Activated effector memory CD4-positive, alpha-beta T cell treated with Interleukin-2 at 50 U/mL for 16 hours (primary cell): ENCODE data around the gene ELMOD3.
"Not testable (repeated sequence)": the region's sequence is repeated elsewhere in the genome, so short reads cannot be mapped to it uniquely, and the experiment has no call there.

Source experiments
- DNase-seq: peaks from one replicate; pipeline ENCODE4 v3.0.0-alpha.2; 2020

Gene ELMOD3

DNA sequence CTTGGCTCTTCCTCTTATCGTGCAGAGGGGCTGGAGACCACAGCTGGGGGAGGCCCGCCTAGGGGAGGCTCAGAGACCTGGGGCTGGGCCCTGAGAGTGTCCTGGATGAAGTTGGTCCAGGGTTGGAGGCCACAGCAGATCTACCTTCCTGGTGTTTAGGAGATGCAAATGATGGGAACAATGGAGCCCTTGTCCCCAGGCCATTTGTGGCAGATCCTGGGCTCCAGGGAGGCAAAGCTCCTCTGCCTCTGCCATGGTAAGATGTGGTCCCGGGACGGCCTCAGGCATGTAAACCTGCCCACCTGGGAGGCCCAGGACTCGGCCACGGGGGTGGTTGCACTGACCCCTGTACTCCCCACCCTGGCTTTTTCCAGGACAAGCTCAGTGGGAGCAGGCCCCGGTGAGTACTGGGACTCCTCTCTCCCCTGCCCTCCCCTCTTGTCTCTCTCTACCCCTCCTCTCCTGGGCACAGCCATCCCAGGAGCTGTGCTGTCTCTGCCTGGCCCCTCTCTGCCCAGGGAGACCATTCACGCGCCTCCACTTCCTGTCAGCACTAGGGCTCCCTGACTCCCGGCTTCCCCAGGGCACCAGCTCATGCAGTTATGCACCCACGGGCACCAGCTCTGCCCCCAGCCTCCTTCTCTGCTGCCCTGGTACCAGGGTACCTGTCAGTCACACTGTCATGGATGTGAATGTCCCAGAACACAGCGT, 74.8 kb downstream of the ELMOD3 start:
- no peak for DNase-seq

- DNase-seq, result no peak
Observed at GRCh38 chr2:85429924-85430289, 75.3 kb downstream of the ELMOD3 start.

GRCh38 chr2:85430752-85431569, 76.4 kb downstream of the ELMOD3 start:
- no peak for DNase-seq

DNA sequence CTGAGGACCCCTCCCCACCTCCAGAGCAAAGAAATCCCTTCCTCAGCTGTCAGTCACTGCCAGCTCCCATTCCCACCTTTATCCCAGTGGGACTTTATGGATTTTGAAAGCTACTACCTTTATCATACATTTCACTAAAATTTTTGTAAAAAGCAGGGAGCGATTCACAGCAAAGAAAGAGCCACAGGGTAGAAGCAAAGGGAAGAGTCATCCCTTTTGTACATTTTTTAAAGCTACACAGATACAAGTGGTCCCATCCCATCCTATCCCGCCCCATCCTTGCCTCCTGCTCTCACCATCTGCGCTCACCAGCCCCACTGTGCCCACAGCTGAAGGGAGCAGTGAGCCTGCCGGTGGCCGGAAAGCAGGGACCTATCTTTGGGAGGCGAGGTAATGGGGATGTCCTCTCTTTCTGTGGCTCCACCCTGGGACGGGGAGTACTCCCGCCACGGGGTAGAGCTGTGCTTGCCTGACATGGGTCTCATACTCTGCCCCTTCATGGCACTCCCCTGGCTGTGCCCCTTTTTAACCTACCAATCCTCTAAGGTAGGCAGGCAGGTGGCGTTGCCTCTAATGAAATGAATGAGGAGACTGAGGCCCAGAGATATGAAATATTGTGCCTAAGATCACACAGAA, 77.1 kb downstream of the ELMOD3 start:
- no peak for DNase-seq

DNA sequence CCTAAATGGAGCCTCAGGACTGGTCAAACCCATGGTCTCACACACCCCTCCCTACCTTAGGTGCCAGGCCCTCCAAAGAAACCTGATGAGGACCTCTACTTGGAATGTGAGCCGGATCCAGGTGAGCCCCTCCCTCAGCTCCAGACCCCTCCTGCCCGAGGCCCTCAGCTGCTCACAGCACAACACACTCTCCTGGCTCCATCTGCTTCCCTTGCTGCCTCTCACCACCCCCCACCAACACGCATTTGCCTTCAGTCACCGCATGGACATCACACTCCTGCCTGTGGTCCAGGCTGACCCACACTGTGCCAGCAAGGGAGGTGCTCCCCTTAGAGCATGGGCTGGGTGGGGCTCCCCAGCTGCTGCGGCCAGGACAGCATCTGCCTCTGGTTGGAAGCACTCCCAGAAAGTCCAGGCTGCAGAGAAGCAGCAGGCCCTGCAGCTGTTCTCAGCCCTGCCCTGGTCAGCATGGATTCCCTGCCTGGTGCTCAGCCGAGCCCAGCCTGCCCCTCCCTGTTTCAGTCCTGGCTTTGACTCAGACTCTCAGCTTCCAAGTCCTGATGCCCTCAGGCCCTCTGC, 79.0 kb downstream of the ELMOD3 start:
- no peak for DNase-seq

DNA sequence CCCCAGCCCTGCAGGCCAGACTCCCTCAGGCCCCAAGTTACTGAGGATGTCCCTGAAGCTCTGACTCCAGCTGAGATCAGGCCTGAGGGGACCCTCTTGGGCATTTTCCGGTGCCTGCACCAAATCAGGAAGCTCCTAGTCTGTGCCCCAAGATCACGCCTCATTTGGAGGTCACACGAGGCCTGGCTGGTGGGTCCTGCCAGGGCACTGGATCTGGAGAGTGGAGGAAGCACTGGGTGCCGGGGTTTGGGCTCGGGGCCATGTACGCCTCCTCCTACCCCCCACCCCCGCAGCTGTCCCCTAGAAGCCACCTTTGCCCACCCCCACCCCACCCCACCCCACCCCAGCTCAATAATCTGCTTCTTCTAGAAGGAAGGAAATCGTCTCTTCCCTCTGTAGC, 80.1 kb downstream of the ELMOD3 start:
- no peak for DNase-seq

DNA sequence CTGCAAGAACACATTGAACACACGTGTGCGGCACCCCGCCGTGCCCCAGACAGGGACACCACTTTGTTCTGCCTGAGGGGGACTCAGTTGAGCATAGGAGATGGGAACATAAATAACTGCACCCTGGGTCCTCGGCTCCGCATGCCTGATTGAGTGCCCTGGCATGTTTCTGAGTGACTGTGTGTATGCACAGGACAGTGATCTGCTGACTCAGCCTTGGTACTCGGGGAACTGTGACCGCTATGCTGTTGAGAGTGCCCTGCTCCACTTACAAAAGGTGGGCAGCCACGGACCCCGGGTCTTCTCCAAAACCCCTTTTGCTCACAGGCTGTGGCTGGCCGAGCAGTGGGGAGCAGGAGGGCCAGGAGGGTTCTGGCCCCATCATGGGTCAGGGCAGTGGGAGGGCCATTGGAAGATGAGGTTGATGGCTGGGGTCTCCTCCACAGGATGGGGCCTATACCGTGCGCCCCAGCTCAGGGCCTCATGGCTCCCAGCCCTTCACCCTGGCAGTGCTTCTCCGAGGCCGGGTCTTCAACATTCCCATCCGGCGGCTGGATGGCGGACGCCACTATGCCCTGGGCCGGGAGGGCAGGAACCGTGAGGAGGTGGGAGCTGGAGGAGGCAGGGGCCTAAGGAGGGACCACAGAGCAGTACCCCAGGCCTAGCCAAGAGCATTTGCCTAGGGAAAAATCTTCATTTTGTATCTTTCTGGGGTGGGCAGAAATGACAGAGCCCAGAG, 80.8 kb downstream of the ELMOD3 start:
- no peak for DNase-seq

GRCh38 chr2:85435981-85436835, 81.6 kb downstream of the ELMOD3 start:
- no peak for DNase-seq

GRCh38 chr2:85436836-85437487, 82.4 kb downstream of the ELMOD3 start:
- no peak for DNase-seq

DNA sequence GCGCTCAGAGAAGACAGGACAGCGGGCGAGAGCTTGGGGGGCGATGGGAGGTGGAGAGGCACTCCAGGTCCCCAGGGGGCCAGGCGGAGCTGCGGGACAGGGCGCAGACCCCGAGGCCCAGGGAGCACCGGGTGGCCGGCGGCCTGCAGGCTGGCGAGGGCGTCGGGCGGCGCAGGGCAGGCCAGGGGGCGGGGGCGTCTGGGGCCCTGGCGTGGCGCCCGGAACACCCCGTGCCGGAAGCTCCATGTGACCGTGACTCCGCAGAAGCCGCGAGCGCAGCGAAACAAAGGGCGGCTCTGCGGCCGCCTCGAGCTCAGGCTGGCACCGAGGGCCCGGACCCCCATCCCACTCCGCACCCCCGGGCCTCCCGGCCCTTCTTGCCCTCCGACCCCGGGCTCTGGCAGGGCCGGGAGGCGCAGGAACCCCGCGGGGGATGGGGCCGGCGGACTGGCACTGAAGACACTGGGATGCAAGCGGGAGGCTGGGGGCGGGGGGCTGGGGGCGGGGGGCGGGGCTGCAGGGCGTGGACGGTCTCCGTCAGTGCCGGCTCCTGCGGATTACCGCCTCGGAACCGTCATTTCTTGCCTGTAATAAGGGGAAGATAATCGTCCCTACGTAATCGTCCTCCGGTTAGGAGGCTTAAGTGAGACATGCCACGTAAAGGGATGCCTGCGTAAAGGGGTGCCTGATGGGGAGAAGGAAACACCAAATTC, 83.1 kb downstream of the ELMOD3 start:
- peak; percentile 67 for DNase-seq

DNA sequence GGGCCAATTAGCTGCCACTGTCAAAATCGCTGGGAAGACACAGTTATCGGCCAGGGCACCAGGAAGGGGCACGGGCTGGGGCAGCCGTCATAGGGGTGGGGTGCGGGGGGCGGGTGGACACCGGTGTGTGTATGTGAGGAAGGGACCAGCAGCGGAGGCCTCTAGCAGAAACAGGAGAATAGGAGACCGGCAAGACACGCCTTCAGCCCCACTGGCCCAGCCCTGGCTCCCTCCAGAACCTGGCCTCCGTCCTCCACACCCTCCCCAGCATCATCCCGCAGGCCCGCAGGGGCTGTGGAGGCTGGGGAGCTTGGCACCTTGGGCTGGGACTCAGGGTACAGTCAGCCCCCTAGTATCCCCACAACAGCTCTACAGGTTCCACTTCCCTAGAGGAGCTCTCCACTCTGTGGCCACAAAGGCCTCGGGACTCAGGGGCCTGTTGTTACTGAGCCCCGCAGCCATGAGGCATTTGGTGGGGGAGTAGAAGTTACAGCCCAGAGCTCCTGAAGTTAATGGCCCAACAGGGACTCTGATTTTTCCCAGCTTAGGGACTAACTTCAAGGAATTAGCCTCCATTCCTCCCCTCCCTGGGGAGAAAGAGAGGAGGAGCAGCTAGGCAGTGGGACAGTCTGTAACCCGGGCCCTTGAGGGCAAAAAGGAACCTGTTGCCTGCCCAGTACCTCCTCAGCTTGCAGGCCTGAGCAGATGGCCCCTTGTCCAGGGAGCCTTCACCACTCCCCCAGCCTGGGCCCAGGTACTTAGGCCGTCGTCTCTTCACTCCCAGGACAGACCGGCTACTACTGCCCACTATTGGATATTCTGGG, 83.8 kb downstream of the ELMOD3 start:
- DNase-seq, result no peak

DNA sequence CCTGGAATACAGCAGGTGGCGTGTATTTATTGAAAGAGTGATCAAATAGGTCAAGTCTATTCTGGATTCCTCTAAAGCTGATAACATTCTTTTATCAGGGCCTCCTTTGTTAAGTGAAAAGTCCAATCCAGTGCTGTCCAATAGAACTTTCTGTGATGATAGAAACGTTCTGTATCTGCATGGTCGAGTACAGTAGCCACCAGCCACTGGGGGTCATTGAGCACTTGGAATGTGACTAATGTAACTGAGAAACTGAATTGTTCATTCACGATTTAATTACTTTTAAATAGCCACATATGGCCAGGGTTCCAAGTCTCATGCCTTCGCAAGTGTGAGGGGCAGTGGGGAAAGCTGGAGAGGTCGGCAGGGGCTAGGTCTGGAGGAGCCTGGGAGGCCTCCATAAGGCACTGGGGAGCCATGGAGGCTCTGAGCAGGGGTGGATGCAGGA, 84.5 kb downstream of the ELMOD3 start:
- DNase-seq, result no peak

DNA sequence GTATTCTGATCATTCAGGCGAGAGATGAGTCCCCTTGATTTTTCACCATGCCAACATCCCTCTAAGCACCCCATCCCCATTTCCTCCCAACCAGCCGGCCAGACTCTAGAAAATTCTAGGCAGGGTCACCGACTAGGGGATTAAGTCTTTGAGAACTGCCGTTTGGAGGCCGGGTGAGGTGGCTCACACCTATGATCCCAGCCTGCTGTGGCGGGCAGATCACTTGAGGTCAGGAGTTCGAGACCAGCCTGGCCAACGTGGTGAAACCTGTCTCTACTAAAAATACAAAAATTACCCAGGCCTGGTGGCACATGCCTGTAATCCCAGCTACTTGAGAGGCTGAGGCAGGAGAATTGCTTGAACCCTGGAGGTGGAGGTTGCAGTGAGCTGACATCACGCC, 85.0 kb downstream of the ELMOD3 start:
- DNase-seq, result not testable (repeated sequence)

GRCh38 chr2:85439986-85440385, 85.4 kb downstream of the ELMOD3 start:
- no peak for DNase-seq

- DNase-seq, result no peak
Observed at GRCh38 chr2:85440729-85441128, 86.2 kb downstream of the ELMOD3 start.
